HG03432 (cell line): ENCODE measurements around the gene MTFR2.
"Not testable (repeated sequence)": the region's sequence is repeated elsewhere in the genome, so short reads cannot be mapped to it uniquely, and the experiment has no call there.

Source experiments
- ATAC-seq: cut with Tn5 transposase; IDR thresholded peaks from one replicate; pipeline ENCODE4 v1.9.1; 2021; ENCODE audit warnings: mild to moderate bottlenecking, moderate library complexity; ENCODE audit not compliant: unreplicated experiment

The MTFR2 gene

GRCh38 chr6:136236466-136237293 is 13.4 kb downstream of the MTFR2 start:
- ATAC-seq: no peak

- no peak for ATAC-seq
Observed at GRCh38 chr6:136235233-136235564, 14.9 kb downstream of the MTFR2 start.

- no peak for ATAC-seq
Observed at GRCh38 chr6:136232701-136233100, 17.4 kb downstream of the MTFR2 start.

GRCh38 chr6:136230219-136230853 is 19.8 kb downstream of the MTFR2 start:
- ATAC-seq: no peak

- ATAC-seq: peak; percentile 40
Observed at GRCh38 chr6:136228814-136229213, 21.3 kb downstream of the MTFR2 start.

GRCh38 chr6:136226674-136227377 is 23.3 kb downstream of the MTFR2 start:
- peak; percentile 31 for ATAC-seq

- peak; percentile 75 for ATAC-seq
Observed at GRCh38 chr6:136226027-136226673, 24.0 kb downstream of the MTFR2 start.

GRCh38 chr6:136225496-136225895 is 24.6 kb downstream of the MTFR2 start:
- ATAC-seq: no peak

- ATAC-seq: not testable (repeated sequence)
Observed at GRCh38 chr6:136224974-136225373, 25.1 kb downstream of the MTFR2 start.

GRCh38 chr6:136216503-136217401 is 33.4 kb downstream of the MTFR2 start:
- ATAC-seq: no peak

GRCh38 chr6:136213853-136214252 is 36.3 kb downstream of the MTFR2 start:
- no peak for ATAC-seq

- ATAC-seq: no peak
Observed at GRCh38 chr6:136213012-136213539, 37.0 kb downstream of the MTFR2 start.

GRCh38 chr6:136212608-136213007 is 37.5 kb downstream of the MTFR2 start:
- ATAC-seq: no peak

GRCh38 chr6:136210398-136211165 is 39.5 kb downstream of the MTFR2 start:
- no peak for ATAC-seq

GRCh38 chr6:136209496-136209895 is 40.6 kb downstream of the MTFR2 start:
- ATAC-seq: no peak

GRCh38 chr6:136208783-136209182 is 41.3 kb downstream of the MTFR2 start:
- no peak for ATAC-seq

GRCh38 chr6:136201732-136202131 is 48.4 kb downstream of the MTFR2 start:
- ATAC-seq: no peak

GRCh38 chr6:136192902-136193301 is 57.2 kb downstream of the MTFR2 start:
- no peak for ATAC-seq

- ATAC-seq: no peak
Observed at GRCh38 chr6:136191606-136192312, 58.4 kb downstream of the MTFR2 start.
